HG03175 (cell line): ENCODE measurements around the gene HYAL2.
A peak's percentile ranks its signal among the peaks of the same experiment; 100 is the strongest.

Source experiments
- ATAC-seq: cut with Tn5 transposase; IDR thresholded peaks from one replicate; pipeline ENCODE4 v1.9.1; 2021; ENCODE audit warnings: mild to moderate bottlenecking, moderate library complexity; ENCODE audit not compliant: unreplicated experiment

The HYAL2 gene, protein sequence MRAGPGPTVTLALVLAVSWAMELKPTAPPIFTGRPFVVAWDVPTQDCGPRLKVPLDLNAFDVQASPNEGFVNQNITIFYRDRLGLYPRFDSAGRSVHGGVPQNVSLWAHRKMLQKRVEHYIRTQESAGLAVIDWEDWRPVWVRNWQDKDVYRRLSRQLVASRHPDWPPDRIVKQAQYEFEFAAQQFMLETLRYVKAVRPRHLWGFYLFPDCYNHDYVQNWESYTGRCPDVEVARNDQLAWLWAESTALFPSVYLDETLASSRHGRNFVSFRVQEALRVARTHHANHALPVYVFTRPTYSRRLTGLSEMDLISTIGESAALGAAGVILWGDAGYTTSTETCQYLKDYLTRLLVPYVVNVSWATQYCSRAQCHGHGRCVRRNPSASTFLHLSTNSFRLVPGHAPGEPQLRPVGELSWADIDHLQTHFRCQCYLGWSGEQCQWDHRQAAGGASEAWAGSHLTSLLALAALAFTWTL

DNA sequence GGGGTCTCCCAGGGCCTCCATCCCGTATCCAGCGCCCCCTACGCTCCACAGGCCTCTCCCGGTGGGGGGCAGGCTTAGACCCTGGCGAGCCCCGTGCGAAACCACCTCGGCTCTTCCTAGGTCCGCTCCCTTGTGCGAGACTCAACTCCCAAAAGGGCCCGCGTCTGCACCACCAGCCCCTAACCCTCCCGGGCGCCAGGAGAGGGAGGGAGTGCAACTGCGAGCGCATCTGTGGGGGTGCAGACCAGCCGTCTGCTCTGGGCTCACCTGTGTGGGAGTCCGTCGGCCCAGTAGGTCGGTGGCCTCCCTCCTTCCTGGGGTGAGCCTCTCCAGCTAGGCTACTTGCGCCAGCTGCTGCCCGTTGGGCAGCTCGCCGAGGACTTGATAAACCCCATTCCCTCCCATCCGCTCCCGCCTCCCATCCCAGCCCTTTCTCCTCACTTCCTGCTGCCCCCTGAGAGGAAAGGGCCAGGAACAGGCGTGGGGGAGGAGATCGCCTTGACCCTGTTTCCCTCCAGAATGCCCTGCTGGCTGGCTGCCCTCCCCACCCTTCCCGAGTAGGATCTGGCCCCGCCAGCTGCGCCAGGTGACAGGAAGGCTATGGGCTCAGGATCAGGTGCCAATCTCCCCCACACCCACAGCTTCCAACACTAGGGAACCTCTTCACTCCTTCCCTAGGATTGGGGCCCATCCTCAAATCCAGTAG lies at the start of gene HYAL2:
Gene HYAL2, minus strand, starts transcription at position 360 of the 706 bp plus-strand sequence. CDS start 2,256 bp downstream, outside the sequence.
- no peak for ATAC-seq

DNA sequence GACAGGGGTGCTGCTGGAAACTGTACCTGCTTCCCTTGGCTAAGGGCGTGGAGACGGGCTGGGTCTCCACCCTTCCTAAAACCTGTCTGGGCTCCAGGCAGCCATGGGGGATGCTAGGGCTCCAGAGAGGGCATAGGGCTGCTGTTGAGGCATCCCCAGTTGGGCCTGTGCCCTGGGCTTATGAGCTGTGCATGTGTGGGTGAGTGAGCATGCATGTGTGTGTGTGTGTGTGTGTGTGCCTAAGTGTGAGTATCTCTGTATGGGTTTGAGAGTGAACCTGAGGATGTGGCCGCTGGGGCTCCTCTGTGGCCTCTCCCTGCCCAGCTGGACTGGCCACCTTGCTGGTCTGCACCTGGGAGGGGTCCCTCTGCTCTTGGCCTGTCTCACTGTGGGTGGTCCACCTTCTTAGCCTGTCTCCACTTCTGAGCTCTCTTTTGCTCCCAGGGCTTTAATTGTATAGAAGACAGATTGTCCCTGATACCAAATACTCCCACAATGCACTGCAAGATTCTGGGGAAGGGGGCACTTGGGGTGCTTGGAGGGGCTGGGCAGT lies 48.7 kb upstream of the HYAL2 start:
- no peak for ATAC-seq

DNA sequence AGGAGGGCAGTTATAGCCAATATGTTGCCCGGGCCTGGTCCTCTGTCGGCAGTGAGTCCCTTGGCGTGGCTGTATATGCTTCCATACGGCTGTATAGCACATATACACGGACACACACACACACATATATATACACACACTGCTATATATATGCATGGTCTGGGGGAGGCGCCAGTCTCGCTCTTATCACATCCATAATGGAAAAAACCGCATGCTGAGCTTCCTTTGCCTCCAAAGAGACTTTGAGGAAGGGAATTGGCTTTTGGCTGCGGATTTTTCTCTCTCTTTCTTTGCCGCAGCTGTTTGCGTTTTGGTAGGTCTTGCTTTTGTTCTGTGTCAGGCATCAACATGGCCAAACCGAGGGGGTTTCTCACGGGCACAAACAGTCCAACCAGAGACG lies 48.0 kb upstream of the HYAL2 start:
- ATAC-seq, result no peak

DNA sequence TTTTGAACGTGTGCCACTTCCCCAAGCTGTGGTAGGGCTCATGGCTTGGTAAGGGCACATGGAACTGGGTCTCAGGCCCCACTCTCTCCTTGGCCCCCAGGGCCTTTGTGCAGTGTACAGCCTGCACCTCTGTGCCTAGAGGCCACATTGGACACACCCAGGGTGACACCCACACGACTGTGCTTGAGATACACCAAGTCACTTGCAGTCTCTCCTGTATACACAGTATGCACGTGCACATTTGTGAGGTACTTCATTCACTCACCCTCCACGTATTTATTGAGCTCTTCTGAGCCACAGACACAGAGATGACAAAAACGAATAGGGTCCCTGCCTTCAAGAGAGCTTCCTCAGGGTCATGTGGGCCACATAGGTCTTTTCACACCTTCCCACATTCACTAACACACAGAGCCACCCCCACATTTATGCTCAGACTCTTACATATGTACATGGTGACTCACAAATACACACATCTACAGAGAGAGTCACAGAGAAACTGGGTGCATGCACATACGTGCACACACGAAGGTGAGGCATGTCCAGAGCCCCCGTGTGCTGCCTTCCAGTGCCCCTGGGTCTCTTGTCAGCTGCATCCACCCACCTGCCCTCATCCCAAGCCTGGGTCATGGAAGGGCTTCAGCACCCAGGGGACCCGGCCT lies 46.6 kb upstream of the HYAL2 start:
- no peak for ATAC-seq

DNA sequence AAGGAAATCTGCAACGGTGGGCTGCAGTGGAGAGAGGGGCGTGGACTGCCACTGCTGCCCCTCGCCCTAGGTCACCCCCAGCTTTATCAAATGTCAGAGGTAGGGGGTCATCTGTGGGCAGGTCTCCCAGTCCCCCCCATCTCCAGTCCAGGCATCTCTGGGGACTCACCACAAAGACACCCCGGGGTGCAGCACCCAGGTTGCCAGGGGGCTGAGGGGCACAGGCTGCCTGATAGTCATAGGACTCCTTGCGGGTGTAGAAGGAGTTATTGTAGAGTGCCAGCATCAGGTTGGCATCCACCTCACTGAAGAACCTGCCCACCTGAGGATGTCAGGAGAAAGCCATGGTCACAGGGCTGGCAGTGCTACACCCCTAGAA lies 43.3 kb upstream of the HYAL2 start:
- ATAC-seq, result no peak

DNA sequence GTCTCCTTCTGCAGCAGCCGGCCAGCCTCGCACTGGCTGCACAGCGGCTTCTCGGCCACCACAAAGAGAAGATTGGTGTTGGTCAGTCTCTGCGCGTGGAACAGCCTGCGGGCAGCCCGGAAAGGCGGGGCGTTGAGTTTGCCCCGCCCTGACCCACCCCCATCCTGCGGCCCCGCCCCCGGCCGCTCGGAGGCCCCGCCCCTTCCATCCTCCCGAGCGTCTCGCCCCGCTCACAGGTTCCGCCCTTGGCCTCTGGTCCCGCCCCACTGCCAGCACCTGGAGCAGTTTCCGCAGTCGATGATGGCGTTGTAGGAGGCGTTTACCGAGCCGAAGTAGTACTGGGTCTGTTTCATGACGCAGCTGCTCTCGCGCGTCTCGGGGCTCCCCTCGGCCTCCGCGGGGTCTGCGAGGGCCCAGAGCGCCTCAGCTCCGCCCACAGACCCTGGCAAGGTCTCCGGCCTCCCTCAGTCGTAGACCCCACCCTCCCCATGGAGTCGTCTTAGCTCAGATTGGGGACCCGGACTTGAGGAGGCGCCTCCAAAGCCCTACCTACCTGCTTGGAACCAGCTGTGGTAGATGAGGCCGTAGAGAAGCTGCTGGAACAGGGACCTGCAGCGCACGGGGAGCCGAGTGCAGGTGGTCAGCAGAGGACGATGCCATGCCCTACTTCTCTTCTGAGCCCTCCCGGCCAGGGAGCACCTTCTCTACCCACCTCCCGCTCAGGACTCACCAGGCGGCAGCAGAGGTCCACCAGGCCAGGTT lies 42.7 kb upstream of the HYAL2 start:
- peak; percentile 95 for ATAC-seq

DNA sequence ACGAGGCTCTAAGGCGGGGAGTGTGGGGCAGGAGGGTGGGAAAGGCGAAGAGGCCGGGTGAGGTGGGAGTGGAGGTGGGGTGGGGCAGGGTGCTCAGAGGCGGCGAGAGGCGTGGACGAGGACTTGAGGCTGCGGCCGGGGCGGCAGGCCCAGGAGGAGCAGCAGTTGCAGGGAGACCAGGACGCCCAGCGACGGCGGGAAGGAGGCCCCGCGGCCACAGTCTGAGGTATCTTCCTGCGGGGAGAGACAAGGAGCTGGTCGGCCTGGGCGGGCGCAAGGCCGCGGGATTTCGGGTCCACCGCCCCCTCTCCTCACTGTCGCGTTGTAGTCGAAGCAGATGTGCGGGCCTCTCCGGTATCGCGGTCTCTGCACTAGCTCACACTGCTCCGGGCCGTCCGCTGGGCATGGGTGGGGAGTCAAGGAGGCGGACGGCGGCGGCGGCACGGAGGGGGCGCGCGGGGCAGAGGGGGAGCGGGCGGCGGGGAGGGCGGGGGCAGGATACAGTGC lies 42.1 kb upstream of the HYAL2 start:
- ATAC-seq, result no peak

DNA sequence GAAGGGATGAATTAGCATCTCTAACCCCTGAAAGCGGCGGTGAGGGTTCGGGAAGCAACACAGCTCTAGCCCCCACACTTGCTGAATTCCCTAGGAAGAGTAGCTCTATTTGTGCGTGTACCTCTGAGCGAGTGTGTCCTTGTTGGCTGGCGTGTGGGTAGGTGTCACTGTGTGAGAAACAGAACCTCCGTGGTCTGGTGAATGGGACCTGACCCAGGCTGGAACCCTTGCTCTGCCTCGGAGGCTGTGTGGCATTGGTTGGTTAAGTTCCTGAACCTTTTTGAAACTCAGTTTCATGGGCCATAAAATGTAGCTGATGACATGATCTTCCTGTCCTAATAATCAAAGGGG lies 37.2 kb upstream of the HYAL2 start:
- ATAC-seq, result peak; percentile 14

DNA sequence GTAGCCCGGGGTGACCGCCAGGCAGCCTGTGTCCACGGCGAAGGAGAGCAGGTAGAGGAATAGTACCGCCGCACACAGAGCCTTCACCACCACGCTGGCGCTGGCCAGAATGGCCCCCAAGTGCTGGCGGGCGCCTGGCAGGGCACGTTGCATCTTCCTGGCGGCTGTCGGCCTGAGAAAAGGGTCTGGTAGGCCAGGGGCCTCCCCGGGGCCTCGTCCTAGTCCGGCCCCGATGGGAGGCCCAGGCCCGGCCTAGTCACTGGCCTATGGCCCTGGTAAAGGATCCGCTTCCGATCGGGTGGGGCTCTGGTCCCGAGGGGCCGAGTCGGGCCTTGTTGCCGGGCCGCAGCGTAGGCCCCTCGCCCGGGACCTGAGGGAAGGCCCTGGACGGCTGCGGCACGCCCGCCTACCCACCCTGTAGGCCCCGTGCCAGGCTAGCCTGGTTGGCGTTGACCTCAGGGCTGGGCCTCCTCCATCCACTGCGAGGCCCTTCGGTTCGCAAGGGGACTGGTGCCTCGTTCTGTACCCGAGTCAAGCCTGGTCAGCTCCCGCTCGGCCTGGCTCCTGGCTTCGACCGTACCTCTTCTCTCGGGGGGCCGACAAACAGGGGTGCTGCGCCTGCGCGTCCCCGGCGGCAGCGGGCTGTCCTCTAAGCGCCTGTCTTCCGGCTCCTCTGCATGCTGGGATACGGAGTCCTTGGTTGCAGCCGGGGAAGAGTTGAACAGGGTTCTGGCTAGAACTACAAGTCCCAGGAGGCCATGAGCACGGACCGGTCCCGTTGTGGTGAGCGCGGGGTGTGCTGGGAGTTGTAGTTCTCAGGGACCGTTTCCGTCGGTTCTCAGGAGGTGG lies 36.6 kb upstream of the HYAL2 start, which contains the start of gene TMEM115:
Gene TMEM115, minus strand, starts transcription at position 611 of the 849 bp plus-strand sequence. Its CDS starts 458 bp downstream, at position 153.
- peak; percentile 100 for ATAC-seq

DNA sequence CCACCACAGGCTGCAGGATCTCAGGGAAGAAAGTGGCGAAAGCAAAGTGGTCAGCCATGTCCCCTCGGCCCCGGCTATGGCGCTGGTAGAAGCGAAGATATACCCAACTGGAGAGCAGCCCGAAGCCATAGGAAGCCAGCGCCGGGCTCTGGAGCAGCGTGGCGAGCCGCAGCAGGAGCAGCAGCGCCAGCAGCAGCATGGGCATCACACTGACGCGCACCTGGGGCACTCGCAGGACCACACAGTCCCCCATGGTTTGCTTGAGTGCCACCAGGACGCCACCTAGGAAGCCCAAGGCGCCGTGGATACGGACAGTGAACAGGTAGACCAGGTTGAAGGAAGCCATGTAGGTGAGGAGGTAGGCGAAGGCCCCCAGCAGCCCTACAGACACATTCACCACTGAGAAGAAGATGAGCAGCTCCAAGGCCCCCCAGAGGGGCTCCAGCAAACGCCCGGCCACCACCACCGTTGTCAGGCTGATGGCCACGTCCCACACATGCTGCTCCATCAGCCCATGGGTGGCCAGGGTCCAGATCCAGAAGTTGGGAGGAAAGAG lies 35.9 kb upstream of the HYAL2 start:
- no peak for ATAC-seq

DNA sequence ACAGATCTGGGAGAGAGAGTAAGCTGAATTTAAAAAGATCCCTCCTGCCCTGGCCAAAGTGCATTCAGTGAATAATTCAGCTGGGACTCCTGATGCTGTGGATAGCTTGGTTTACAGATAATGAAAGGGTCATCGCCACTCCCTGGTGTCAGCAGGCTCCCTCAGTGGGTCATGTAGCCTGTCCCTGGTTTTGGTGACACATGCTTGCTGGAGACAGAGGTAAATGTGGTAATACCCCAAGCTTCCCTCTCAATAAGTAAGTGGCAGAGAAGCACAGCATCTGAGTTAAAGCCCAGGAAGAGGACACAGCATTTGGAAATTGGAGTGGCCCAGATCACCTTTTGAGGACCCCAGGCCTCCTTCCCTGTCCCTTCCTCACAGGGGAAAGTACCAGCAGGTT lies 34.9 kb upstream of the HYAL2 start:
- ATAC-seq, result no peak

DNA sequence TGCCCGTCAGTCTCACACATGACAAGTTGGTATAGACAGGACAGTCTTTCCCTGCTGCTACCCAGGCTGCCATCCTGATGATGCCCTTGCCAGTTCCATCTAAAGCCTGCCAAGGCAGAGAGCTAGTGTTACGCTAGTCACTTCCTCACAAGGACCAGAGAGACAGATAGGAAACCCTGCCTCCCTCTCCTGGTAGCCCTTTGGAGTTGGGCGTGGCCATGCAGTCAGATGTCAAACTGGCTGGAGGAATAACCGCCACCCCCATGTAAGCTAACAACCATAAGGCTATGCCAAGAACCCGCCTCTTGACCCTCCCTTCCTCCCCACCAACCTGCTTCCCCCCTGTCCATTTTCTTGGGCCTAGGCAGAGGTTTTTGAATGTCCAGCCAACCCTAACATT lies 34.0 kb upstream of the HYAL2 start:
- no peak for ATAC-seq

DNA sequence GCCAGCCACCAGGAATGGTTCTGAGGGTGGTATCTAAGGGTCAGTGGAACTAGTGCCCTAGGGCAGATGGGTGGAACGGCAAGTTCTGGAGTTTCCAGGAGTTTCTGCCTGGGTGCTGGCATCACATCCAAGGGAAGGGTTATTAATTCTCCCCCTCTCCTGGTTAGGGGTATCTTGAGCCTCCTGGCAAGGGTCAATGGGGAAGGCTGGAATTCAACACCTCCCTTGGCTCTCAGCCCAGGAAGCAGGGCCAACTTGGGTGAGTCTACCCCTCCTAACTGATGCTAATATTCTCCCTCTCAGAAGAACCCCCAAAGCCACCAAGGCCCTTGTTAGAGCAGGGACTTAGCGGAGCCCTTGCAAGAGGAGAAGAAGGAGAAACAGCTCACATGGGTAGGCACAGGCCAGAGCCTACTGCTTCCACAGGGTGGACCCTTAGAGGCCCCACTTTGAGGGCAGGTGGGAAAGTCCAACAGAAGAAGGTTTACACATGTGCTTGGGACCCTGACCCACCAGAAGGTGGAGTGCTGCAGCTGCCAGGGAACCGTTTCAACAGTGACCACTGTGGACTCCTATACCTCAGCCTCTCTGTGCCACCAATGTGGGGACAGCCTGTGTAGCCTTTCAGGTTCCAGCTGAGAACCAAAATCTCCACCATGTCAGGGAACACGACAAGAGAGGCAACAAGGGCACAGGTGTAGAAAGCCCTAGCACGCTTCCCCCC lies 33.4 kb upstream of the HYAL2 start:
- ATAC-seq, result no peak

DNA sequence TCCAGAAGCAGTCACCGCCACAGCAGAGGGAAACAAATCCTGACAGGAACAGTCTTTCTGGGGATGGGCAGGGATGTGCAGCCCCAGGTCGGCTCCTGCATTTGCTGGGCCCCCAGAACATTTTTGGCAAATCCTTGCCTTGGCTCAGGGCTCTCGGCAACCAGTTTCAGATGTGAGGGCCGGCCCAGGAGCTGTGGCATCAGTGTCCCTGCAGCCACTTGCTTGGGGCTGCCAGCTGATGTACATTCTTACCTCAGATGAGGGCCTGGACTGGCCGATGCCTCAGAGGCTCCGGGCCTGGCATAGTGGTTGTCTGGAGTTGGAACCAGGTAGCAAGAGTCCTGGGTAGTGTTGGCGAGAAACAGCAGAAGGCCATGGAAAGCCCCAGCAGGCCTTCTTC lies 32.3 kb upstream of the HYAL2 start:
- ATAC-seq, result no peak

DNA sequence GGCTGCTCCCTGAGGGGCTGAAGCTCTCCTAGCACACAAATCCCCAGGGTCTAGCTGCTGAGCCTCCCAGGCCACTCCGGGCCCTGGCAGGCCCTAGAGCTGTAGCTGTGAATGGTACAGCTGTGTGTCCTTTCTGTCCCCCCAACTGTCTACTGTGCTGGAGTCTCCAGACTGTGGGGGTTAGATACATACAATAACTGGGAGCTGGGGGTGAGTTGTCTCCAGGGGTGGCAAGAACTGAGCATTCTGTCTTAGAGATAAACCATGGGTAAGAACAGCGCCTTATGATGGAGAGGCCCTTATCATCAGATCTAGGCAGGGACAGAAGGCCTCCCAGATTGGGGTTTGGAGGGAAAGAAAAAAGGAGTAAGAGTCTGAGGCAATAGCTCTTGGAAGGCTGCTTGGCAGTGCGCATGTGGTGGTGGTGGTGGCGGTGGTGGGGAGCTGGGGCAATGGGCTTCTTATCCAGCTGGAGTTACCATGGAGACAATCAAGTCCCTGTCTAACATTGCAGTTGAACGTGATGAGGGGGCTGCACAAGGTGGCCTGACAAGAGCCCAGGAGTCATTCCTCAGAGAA lies 31.7 kb upstream of the HYAL2 start:
- ATAC-seq, result no peak

DNA sequence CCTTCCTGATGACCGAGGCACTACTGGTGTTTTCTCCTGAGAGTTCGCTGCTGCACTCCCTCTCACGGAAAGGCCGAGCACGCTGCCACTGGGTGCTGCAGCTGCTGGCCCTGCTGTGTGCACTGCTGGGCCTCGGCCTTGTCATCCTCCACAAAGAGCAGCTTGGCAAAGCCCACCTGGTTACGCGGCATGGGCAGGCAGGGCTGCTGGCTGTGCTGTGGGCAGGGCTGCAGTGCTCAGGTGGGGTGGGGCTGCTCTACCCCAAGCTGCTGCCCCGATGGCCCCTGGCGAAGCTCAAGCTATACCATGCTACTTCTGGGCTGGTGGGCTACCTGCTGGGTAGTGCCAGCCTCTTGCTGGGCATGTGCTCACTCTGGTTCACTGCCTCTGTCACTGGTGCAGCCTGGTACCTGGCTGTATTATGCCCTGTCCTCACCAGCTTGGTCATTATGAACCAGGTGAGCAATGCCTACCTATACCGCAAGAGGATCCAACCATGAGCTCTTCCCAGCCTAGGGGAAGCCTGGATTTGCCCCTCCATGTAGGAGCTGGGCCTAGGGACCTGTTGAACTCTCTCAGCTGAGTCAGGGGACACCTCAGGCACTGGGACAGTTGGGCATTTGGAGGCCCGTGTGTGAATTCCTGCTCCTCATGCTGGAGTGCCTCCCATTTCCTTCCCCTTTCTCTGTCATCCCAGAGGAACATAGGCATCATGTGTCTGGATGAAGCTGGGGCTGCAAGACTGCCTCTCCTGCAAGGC lies 30.9 kb upstream of the HYAL2 start:
- no peak for ATAC-seq

DNA sequence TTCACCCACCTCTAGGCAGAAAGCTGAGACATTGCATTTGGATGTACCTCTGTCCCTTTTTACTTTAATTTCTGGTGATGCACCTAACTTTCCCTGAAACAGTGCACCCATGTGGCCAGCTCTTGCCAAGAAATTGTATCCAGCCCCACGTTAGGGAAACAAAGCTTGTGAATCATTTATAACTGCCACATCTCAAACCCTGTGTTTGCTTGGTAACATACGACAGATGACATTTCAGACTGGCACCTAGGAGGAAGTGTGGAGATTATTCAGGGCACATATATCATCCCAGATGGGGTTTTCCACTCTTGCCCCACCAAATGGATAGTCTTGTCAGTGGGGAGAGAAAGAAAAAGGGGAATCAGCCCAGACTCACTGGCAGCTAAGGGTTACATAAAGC lies 30.2 kb upstream of the HYAL2 start:
- no peak for ATAC-seq

DNA sequence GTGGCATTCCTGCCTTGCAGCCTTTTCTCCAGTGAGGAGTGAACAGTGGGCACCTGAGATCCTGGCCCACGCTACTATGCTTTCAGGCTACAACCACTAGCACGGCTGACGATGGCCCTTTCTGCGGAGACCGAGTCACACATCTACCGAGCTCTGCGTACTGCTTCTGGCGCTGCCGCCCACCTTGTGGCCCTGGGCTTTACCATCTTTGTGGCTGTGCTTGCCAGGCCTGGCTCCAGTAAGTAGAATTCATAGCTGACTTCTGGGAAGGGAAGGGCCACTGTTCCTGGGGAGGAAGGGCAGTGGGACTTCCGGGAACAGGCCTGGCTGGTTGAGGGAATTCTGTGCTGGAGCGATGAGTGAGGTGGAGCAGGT lies 28.8 kb upstream of the HYAL2 start:
- ATAC-seq, result no peak
